Activated naive CD8-positive, alpha-beta T cell treated with anti-CD3 and anti-CD28 coated beads, Interleukin-2, amount 10 ng/mL, durations not matched to agents 7 days and 5 days (primary cell): ENCODE measurements around the gene NFIX. TPM values are rescaled to one million over a fixed set of nuclear protein-coding genes. Genes with fewer than 3 reads are reported as not detected.

Source experiments
- ATAC-seq: fragments of 150-1000 bp; cut with Tn5 transposase; one replicate; pipeline ENCODE4 v1.10.0; 2021; ENCODE audit warnings: low read depth, moderate library complexity
- POLR2A ChIA-PET: fragments of 350-600 bp; sonication (Branson Sonifier 250); formaldehyde crosslinking; loops from one replicate; lab custom pipeline; 2021; ENCODE audit warnings: antibody characterized with exemption; lab: Charles Lee
- DNase-seq: peaks from one replicate; pipeline ENCODE4 v3.0.0; 2021
- H3K27ac Mint-ChIP-seq: one replicate; pipeline ENCODE4 v1.8.0; 2022; ENCODE audit warnings: mild to moderate bottlenecking, mixed read lengths
- H3K27me3 Mint-ChIP-seq: one replicate; pipeline ENCODE4 v1.8.0; 2022; ENCODE audit warnings: mild to moderate bottlenecking, moderate library complexity, mixed read lengths
- H3K36me3 Mint-ChIP-seq: one replicate; pipeline ENCODE4 v1.8.0; 2021; ENCODE audit warnings: mild to moderate bottlenecking, mixed read lengths
- H3K4me1 Mint-ChIP-seq: one replicate; pipeline ENCODE4 v1.8.0; 2021; ENCODE audit warnings: mixed read lengths
- H3K4me3 Mint-ChIP-seq: one replicate; pipeline ENCODE4 v1.8.0; 2022; ENCODE audit warnings: mild to moderate bottlenecking, moderate library complexity, mixed read lengths
- H3K9me3 Mint-ChIP-seq: one replicate; pipeline ENCODE4 v1.8.0; 2021; ENCODE audit warnings: mixed read lengths
- total RNA-seq, 2 experiments: library from RNA; stranded (reverse); gene quantifications; one replicate each; pipeline ENCODE4 v1.2.3, GENCODE V29; 2021

The NFIX gene
- total RNA-seq, 2 experiments from 2014 or later: 1.5 to 2.5 TPM

- Mint-ChIP-seq H3K27ac (no peak overlapping the region), H3K4me1 (peaks cover 30% of the 10 kb centered on the region), H3K36me3 (peaks cover 4% of the 10 kb centered on the region), H3K27me3 (peaks cover 20% of the 10 kb centered on the region), H3K4me3 (peak overlapping the region; percentile 22), H3K9me3 (peaks cover 2% of the 10 kb centered on the region)
- no peak for ATAC-seq
- DNase-seq: no peak
- POLR2A ChIA-PET: interaction anchor here (0.9 to 1.5 kb wide), 3 partner anchors 51 to 164 kb away, joined by 3 to 7 read pairs (median 3); no protein-coding TSS in a partner anchor
Measured at GRCh38 chr19:13101590-13102415, 106.5 kb downstream of the NFIX start.

- Mint-ChIP-seq H3K27ac (no peak overlapping the region), H3K4me3 (peak overlapping the region; percentile 7), H3K4me1 (peaks cover 26% of the 10 kb centered on the region), H3K27me3 (peaks cover 15% of the 10 kb centered on the region), H3K36me3 (peaks cover 5% of the 10 kb centered on the region), H3K9me3 (peaks cover 2% of the 10 kb centered on the region)
- DNase-seq (no peak), ATAC-seq (no peak)
- POLR2A ChIA-PET: interaction anchor here (0.9 kb wide), 1 partner anchor 53 kb away, joined by 3 read pairs; no protein-coding TSS in a partner anchor
Measured at GRCh38 chr19:13102416-13102665, 107.1 kb downstream of the NFIX start.

GRCh38 chr19:13102666-13103580 lies 107.6 kb downstream of the NFIX start, which contains the start of gene LYL1:
LYL1 (minus strand) TSS chr19:13102858; CDS start chr19:13101171, 1,687 bp downstream.
- ATAC-seq: no peak
- Mint-ChIP-seq H3K4me1 (peaks cover 26% of the 10 kb centered on the region), H3K9me3 (peaks cover 2% of the 10 kb centered on the region), H3K4me3 (peak within 1 kb of the TSS; percentile 69), H3K36me3 (peaks cover 8% of the 10 kb centered on the region), H3K27ac (peak within 1 kb of the TSS; percentile 48), H3K27me3 (peaks cover 10% of the 10 kb centered on the region)
- DNase-seq: peak; percentile 63
- POLR2A ChIA-PET: no interaction called here

- Mint-ChIP-seq H3K4me3 (peak overlapping the region; percentile 93), H3K36me3 (peaks cover 8% of the 10 kb centered on the region), H3K27ac (peak overlapping the region; percentile 92), H3K27me3 (peaks cover 3% of the 10 kb centered on the region), H3K9me3 (peaks cover 2% of the 10 kb centered on the region), H3K4me1 (peaks cover 21% of the 10 kb centered on the region)
- no peak for DNase-seq
- POLR2A ChIA-PET: interaction anchor here (1.2 to 2.3 kb wide), 6 partner anchors 13 to 150 kb away, joined by 3 to 22 read pairs (median 11); partner anchors contain the start of genes IER2, NACC1, STX10 and TRMT1
- no peak for ATAC-seq
Measured at GRCh38 chr19:13103581-13104359, 108.5 kb downstream of the NFIX start.

- H3K4me1 Mint-ChIP-seq: peaks cover 21% of the 10 kb centered on the region
- peak overlapping the region; percentile 93 for H3K4me3 Mint-ChIP-seq
- H3K36me3 Mint-ChIP-seq: peaks cover 8% of the 10 kb centered on the region
- POLR2A ChIA-PET: interaction anchor here (0.5 to 2.8 kb wide), 10 partner anchors 13 to 150 kb away, joined by 3 to 22 read pairs (median 7); partner anchors contain the start of genes IER2, NACC1, STX10 and TRMT1
- H3K9me3 Mint-ChIP-seq: peaks cover 2% of the 10 kb centered on the region
- ATAC-seq (peak; percentile 38), DNase-seq (peak; percentile 83)
- peak overlapping the region; percentile 92 for H3K27ac Mint-ChIP-seq
- no peaks in the 10 kb centered on the region for H3K27me3 Mint-ChIP-seq
Measured at GRCh38 chr19:13104360-13104847, 109.1 kb downstream of the NFIX start.

- DNase-seq: peak; percentile 69
- POLR2A ChIA-PET: interaction anchor here (0.5 to 2.8 kb wide), 10 partner anchors 12 to 151 kb away, joined by 3 to 22 read pairs (median 7); partner anchors contain the start of genes IER2, NACC1, STX10 and TRMT1
- Mint-ChIP-seq H3K9me3 (peaks cover 1% of the 10 kb centered on the region), H3K36me3 (peaks cover 6% of the 10 kb centered on the region), H3K4me1 (peaks cover 16% of the 10 kb centered on the region), H3K27me3 (no peaks in the 10 kb centered on the region), H3K4me3 (peak overlapping the region; percentile 93), H3K27ac (peak overlapping the region; percentile 92)
- ATAC-seq: peak; percentile 53
Measured at GRCh38 chr19:13104848-13105711, 109.8 kb downstream of the NFIX start.

GRCh38 chr19:13109361-13110098 lies 114.3 kb downstream of the NFIX start:
- Mint-ChIP-seq H3K27me3 (no peaks in the 10 kb centered on the region), H3K27ac (no peak overlapping the region), H3K4me1 (peaks cover 3% of the 10 kb centered on the region), H3K36me3 (peaks cover 4% of the 10 kb centered on the region), H3K9me3 (no peaks in the 10 kb centered on the region), H3K4me3 (no peak overlapping the region)
- POLR2A ChIA-PET: no interaction called here
- DNase-seq (no peak), ATAC-seq (no peak)

GRCh38 chr19:13110099-13110610 lies 114.9 kb downstream of the NFIX start:
- Mint-ChIP-seq H3K27me3 (no peaks in the 10 kb centered on the region), H3K9me3 (no peaks in the 10 kb centered on the region), H3K36me3 (peaks cover 4% of the 10 kb centered on the region), H3K4me3 (no peak overlapping the region), H3K27ac (no peak overlapping the region), H3K4me1 (peaks cover 1% of the 10 kb centered on the region)
- ATAC-seq (no peak), DNase-seq (no peak)
- POLR2A ChIA-PET: no interaction called here

- DNase-seq (no peak), ATAC-seq (no peak)
- POLR2A ChIA-PET: no interaction called here
- peaks cover 6% of the 10 kb centered on the region for H3K4me1 Mint-ChIP-seq
- H3K27ac Mint-ChIP-seq: no peak overlapping the region
- H3K4me3 Mint-ChIP-seq: no peak overlapping the region
- H3K36me3 Mint-ChIP-seq: peaks cover 4% of the 10 kb centered on the region
- no peaks in the 10 kb centered on the region for H3K9me3 Mint-ChIP-seq
- H3K27me3 Mint-ChIP-seq: no peaks in the 10 kb centered on the region
Measured at GRCh38 chr19:13112555-13112954, 117.3 kb downstream of the NFIX start.

- peaks cover 17% of the 10 kb centered on the region for H3K4me1 Mint-ChIP-seq
- H3K9me3 Mint-ChIP-seq: no peaks in the 10 kb centered on the region
- H3K27me3 Mint-ChIP-seq: no peaks in the 10 kb centered on the region
- DNase-seq: no peak
- no peak for ATAC-seq
- H3K27ac Mint-ChIP-seq: peak overlapping the region; percentile 92
- POLR2A ChIA-PET: interaction anchor here (2.7 to 5.5 kb wide), 3 partner anchors 11 to 52 kb away, joined by 12 to 50 read pairs (median 22); no protein-coding TSS in a partner anchor
- H3K36me3 Mint-ChIP-seq: peaks cover 5% of the 10 kb centered on the region
- H3K4me3 Mint-ChIP-seq: peak overlapping the region; percentile 92
Measured at GRCh38 chr19:13115936-13116281, 120.6 kb downstream of the NFIX start.
